Measurements from ENCODE around the gene CAB39L. TPM values are rescaled to one million over a fixed set of nuclear protein-coding genes. Genes with fewer than 3 reads are reported as not detected.

CAB39L gene
- polyA plus RNA-seq, 1 of the 3 experiments (the other 2 are of a cell fraction): 2.6 TPM

GRCh38 chr13:49386664-49387063 is 57.2 kb downstream of the CAB39L start:
- Histone ChIP-seq H3K9me2 (no peaks in the 10 kb centered on the region), H3K9ac (no peak overlapping the region), H3K4me2 (no peak overlapping the region), H2AFZ (ENCODE audit: low read depth) (no peak overlapping the region), H3K79me2 (ENCODE audit: insufficient read depth) (no peaks in the 10 kb centered on the region), H3K9me3 (peaks cover 5% of the 10 kb centered on the region; the same call in 1 of the 2 replicates), H3K4me3 (ENCODE audit: low read depth in 2 of 2, low read length in 1 of 2) (no peak overlapping the region), H3K27ac (ENCODE audit: low read depth in 2 of 2, low read length in 1 of 2) (no peak overlapping the region), H3K4me1 (ENCODE audit: control insufficient read depth in 1 of 2, insufficient read depth in 2 of 2, low read depth in 1 of 2, low read length in 1 of 2) (no peaks in the 10 kb centered on the region), H3F3A (replicated peaks; ENCODE audit: insufficient read depth) (no peaks in the 10 kb centered on the region), H3K27me3 (ENCODE audit: insufficient read depth) (no peaks in the 10 kb centered on the region), H3K36me3 (replicated peaks in 1 of 2; ENCODE audit: control insufficient read depth in 1 of 2, insufficient read depth in 2 of 2, low read length in 1 of 2) (peaks cover 0 to 4% of the 10 kb centered on the region in 2 experiments), H4K20me1 (ENCODE audit: insufficient read depth) (no peaks in the 10 kb centered on the region)
- ChIA-PET POLR2A (no interaction called here), CTCF (no interaction called here)
- DNase-seq: no peak
- 86% methylated on average over 2 of the region's 2 CpGs for WGBS (ENCODE audit: low lambda C conversion rate)
- no peak for TF ChIP-seq MEF2A (IDR thresholded peaks at IDR 0.05; ENCODE audit: borderline replicate concordance, low read depth)
- no peak for TF ChIP-seq CHD2 (IDR thresholded peaks at IDR 0.05; ENCODE audit: low read length, partially characterized antibody)
- TF ChIP-seq SMC3 (IDR thresholded peaks at IDR 0.05; ENCODE audit: low read depth, low read length): no peak
- TF ChIP-seq RFX5 (IDR thresholded peaks at IDR 0.05; ENCODE audit: low read length): no peak
- no peak for TF ChIP-seq USF2 (IDR thresholded peaks at IDR 0.05; ENCODE audit: borderline replicate concordance, low read depth, low read length)
- TF ChIP-seq EZH2phosphoT487 (IDR thresholded peaks at IDR 0.05; ENCODE audit: borderline replicate concordance, low read depth): no peak
- no peak for TF ChIP-seq MAX (IDR thresholded peaks at IDR 0.05; ENCODE audit: low read depth)
- no peak for TF ChIP-seq IRF3 (IDR thresholded peaks at IDR 0.05; ENCODE audit: low read depth, low read length)
- TF ChIP-seq PBX3 (IDR thresholded peaks at IDR 0.05): no peak
- TF ChIP-seq ELF1 (IDR thresholded peaks at IDR 0.05): no peak
- TF ChIP-seq RAD21 (IDR thresholded peaks at IDR 0.05; ENCODE audit: low read length): no peak

- Histone ChIP-seq H3K4me3 (ENCODE audit: low read depth in 2 of 2, low read length in 1 of 2) (no peak overlapping the region), H3K79me2 (ENCODE audit: insufficient read depth) (no peaks in the 10 kb centered on the region), H3K9me3 (no peaks in the 10 kb centered on the region), H3K4me1 (ENCODE audit: control insufficient read depth in 1 of 2, insufficient read depth in 2 of 2, low read depth in 1 of 2, low read length in 1 of 2) (peaks cover 0 to 16% of the 10 kb centered on the region in 2 experiments; a peak in 3 of 4 replicates), H3K9me2 (no peaks in the 10 kb centered on the region), H2AFZ (ENCODE audit: low read depth) (no peak overlapping the region), H3F3A (replicated peaks; ENCODE audit: insufficient read depth) (peaks cover 5% of the 10 kb centered on the region), H3K36me3 (replicated peaks in 1 of 2; ENCODE audit: control insufficient read depth in 1 of 2, insufficient read depth in 2 of 2, low read length in 1 of 2) (no peaks in the 10 kb centered on the region), H3K27ac (ENCODE audit: low read depth in 2 of 2, low read length in 1 of 2) (no peak overlapping the region), H3K4me2 (no peak overlapping the region), H3K27me3 (ENCODE audit: insufficient read depth) (no peaks in the 10 kb centered on the region), H4K20me1 (ENCODE audit: insufficient read depth) (no peaks in the 10 kb centered on the region), H3K9ac (no peak overlapping the region)
- CTCF ChIA-PET: interaction anchor here (1.1 kb wide), 1 partner anchor 16 kb away, joined by 3 read pairs; no protein-coding TSS in a partner anchor
- no peak for TF ChIP-seq MXI1 (IDR thresholded peaks at IDR 0.05; ENCODE audit: low read depth, low read length)
- POLR2A ChIA-PET: no interaction called here
- WGBS (ENCODE audit: low lambda C conversion rate): 59% methylated on average over 3 of the region's 3 CpGs
- no peak for DNase-seq
These were observed 67.7 kb downstream of the CAB39L start for GRCh38 chr13:49376121-49376520.
